IMR-90 (cell line): Measurements from ENCODE around the gene PABPN1. TPM values are rescaled to one million over a fixed set of nuclear protein-coding genes. Genes with fewer than 3 reads are reported as not detected.

Experiments used
- ATAC-seq: fragments of 200-7000 bp; cut with Tn5 transposase; 2 replicates; pipeline ENCODE4 v1.9.1; 2020; ENCODE audit warnings: low read depth, mild to moderate bottlenecking, moderate library complexity
- BruUV-seq: library from RNA; stranded (reverse); fragments of 400-500 nt; replicated peaks from 2 replicates; lab custom pipeline; 2021; lab: Mats Ljungman, UMichigan
- CTCF ChIA-PET: fragments of 300-600 bp; formaldehyde crosslinking; extraction: SDS; loops from one replicate; lab custom pipeline; 2021; ENCODE audit warnings: antibody characterized with exemption; lab: Yijun Ruan, JAX
- POLR2A ChIA-PET: fragments of 300-600 bp; sonication (Branson Sonifier 250); formaldehyde crosslinking; loops from one replicate; lab custom pipeline; 2022; ENCODE audit warnings: antibody characterized with exemption; ENCODE audit not compliant: unreplicated experiment; lab: Charles Lee
- DNase-seq: peaks from one replicate; pipeline ENCODE4 v3.0.0; 2013
- H2AFZ ChIP-seq: replicated peaks from 2 replicates; pipeline ENCODE3; 2013; ENCODE audit warnings: low read length, mild to moderate bottlenecking; ENCODE audit not compliant: poor library complexity
- H2AK5ac ChIP-seq: 2 replicates; pipeline ENCODE4 v1.6.1; 2013; ENCODE audit warnings: low read depth, low read length, inconsistent platforms
- H2AK9ac ChIP-seq: replicated peaks from 2 replicates; pipeline ENCODE3; 2013; ENCODE audit warnings: mild to moderate bottlenecking, low read depth, low read length, moderate library complexity; ENCODE audit not compliant: poor library complexity
- H2BK120ac ChIP-seq: 2 replicates; pipeline ENCODE4 v1.6.1; 2013; ENCODE audit warnings: low read depth, low read length, inconsistent platforms
- H2BK15ac ChIP-seq: 3 replicates; pipeline ENCODE4 v1.6.1; 2013; ENCODE audit warnings: low read depth, low read length, inconsistent platforms
- H2BK20ac ChIP-seq: 2 replicates; pipeline ENCODE4 v1.6.1; 2013; ENCODE audit warnings: low read depth, mild to moderate bottlenecking, inconsistent platforms, low read length, moderate library complexity
- H2BK5ac ChIP-seq: 2 replicates; pipeline ENCODE4 v1.6.1; 2013; ENCODE audit warnings: mild to moderate bottlenecking, low read depth, low read length, inconsistent platforms; ENCODE audit not compliant: poor library complexity, severe bottlenecking
- H3K14ac ChIP-seq: replicated peaks from 2 replicates; pipeline ENCODE4 v1.6.1; 2013; ENCODE audit warnings: low read depth, low read length, inconsistent platforms
- H3K18ac ChIP-seq: 2 replicates; pipeline ENCODE4 v1.6.1; 2013; ENCODE audit warnings: low read depth, low read length, control low read depth
- H3K23ac ChIP-seq: 2 replicates; pipeline ENCODE4 v1.6.1; 2013; ENCODE audit warnings: low read depth, low read length, inconsistent platforms
- H3K27ac ChIP-seq: 2 replicates; pipeline ENCODE4 v1.5.1; 2013; ENCODE audit warnings: mild to moderate bottlenecking, control low read depth, low read length; ENCODE audit not compliant: insufficient read depth
- H3K27me3 ChIP-seq: 2 replicates; pipeline ENCODE4 v1.6.1; 2013; ENCODE audit warnings: low read length; ENCODE audit not compliant: control insufficient read depth, insufficient read depth
- H3K36me3 ChIP-seq: 2 replicates; pipeline ENCODE4 v1.6.1; 2013; ENCODE audit warnings: low read length, mixed read lengths; ENCODE audit not compliant: control insufficient read depth, insufficient read depth
- H3K4ac ChIP-seq: 2 replicates; pipeline ENCODE4 v1.6.1; 2013; ENCODE audit warnings: low read depth, low read length, inconsistent platforms
- H3K4me1 ChIP-seq: 2 replicates; pipeline ENCODE4 v1.6.1; 2013; ENCODE audit warnings: low read length, mixed read lengths; ENCODE audit not compliant: control insufficient read depth, insufficient read depth
- H3K4me2 ChIP-seq: 2 replicates; pipeline ENCODE4 v1.6.1; 2013; ENCODE audit warnings: low read depth, mild to moderate bottlenecking, control low read depth, low read length, moderate library complexity
- H3K4me3 ChIP-seq: 2 replicates; pipeline ENCODE4 v1.5.1; 2013; ENCODE audit warnings: low read depth, mild to moderate bottlenecking, control low read depth, low read length, moderate library complexity; ENCODE audit not compliant: insufficient read depth
- H3K56ac ChIP-seq: 2 replicates; pipeline ENCODE4 v1.6.1; 2013; ENCODE audit warnings: low read length, inconsistent platforms; ENCODE audit not compliant: insufficient read depth; ENCODE audit errors: extremely low read depth
- H3K79me1 ChIP-seq, 2 experiments: 2 replicates each; pipeline ENCODE4 v1.6.1; 2013; ENCODE audit warnings: low read length in 2 of 2, inconsistent platforms in 1 of 2, low read depth in 1 of 2
- H3K9ac ChIP-seq: 2 replicates; pipeline ENCODE4 v1.6.1; 2013; ENCODE audit warnings: low read depth, low read length, control low read depth
- H3K9me1 ChIP-seq: 2 replicates; pipeline ENCODE4 v1.6.1; 2013; ENCODE audit warnings: low read length, inconsistent platforms; ENCODE audit not compliant: insufficient read depth
- H3K9me3 ChIP-seq: 2 replicates; pipeline ENCODE4 v1.6.1; 2013; ENCODE audit warnings: low read length; ENCODE audit not compliant: control insufficient read depth, insufficient read depth
- H4K20me1 ChIP-seq: 2 replicates; pipeline ENCODE4 v1.6.1; 2013; ENCODE audit warnings: low read length, inconsistent platforms; ENCODE audit not compliant: insufficient read depth
- H4K5ac ChIP-seq: 2 replicates; pipeline ENCODE4 v1.6.1; 2013; ENCODE audit warnings: mild to moderate bottlenecking, low read depth, low read length, control low read depth
- H4K8ac ChIP-seq, 2 experiments: 2 replicates each; pipeline ENCODE4 v1.6.1; 2013; ENCODE audit warnings: low read depth in 2 of 2, low read length in 2 of 2, control low read depth in 1 of 2, inconsistent platforms in 1 of 2
- H4K91ac ChIP-seq: 2 replicates; pipeline ENCODE4 v1.6.1; 2013; ENCODE audit warnings: low read depth, low read length, inconsistent platforms; ENCODE audit not compliant: insufficient read depth
- CEBPB ChIP-seq: IDR thresholded peaks from 2 replicates; pipeline ENCODE4 v1.6.1; 2012; ENCODE audit warnings: low read depth, low read length, improper control_type of control experiment
- FOS ChIP-seq: fragments of 150-350 bp; IDR thresholded peaks from 2 replicates; pipeline ENCODE4 v1.6.1; 2016; ENCODE audit warnings: low read depth, low read length
- MXI1 ChIP-seq: IDR thresholded peaks from 2 replicates; pipeline ENCODE4 v1.6.1; 2012; ENCODE audit warnings: low read depth, mild to moderate bottlenecking, low read length, moderate library complexity, borderline replicate concordance
- RAD21 ChIP-seq: IDR thresholded peaks from 2 replicates; pipeline ENCODE4 v1.6.1; 2012; ENCODE audit warnings: low read length, improper control_type of control experiment
- RFX5 ChIP-seq: IDR thresholded peaks from 2 replicates; pipeline ENCODE4 v1.8.0; 2012; ENCODE audit warnings: low read depth, mild to moderate bottlenecking, low read length, moderate library complexity
- WGBS, 2 experiments: methylation state at CpG; one replicate each; pipeline versions ENCODE4 v1.1.5 to v1.1.7; 2013; ENCODE audit warnings: missing lambda C conversion rate in 2 of 2; ENCODE audit not compliant: insufficient read length in 1 of 2; ENCODE audit errors: extremely low coverage in 2 of 2; 5-methylcytosine and 5-hydroxymethylcytosine counted together
- dilution Hi-C: fragments of 300-500 bp; cut with HindIII; formaldehyde crosslinking; loops from one replicate; pipeline ENCODE4 v1.14.3; 2018; ENCODE audit warnings: low sequenced_read_pairs; ENCODE audit not compliant: unreplicated experiment
- in situ Hi-C: fragments of 300-500 bp; cut with MboI; formaldehyde crosslinking; loops from 3 replicates; pipeline ENCODE4 v1.14.3; 2019; ENCODE audit warnings: low sequenced_read_pairs, inconsistent platforms, mixed read lengths
- intact Hi-C: fragments of 100-400 bp; cut with micrococcal nuclease; formaldehyde crosslinking; loops from 2 replicates; pipeline ENCODE4 v1.10.0; 2022
- polyA plus RNA-seq, 3 experiments: library from polyadenylated mRNA; depleted of rRNA; stranded (reverse); fragments of >200 nt; gene quantifications; 2 replicates each; pipeline ENCODE4 v1.2.3, GENCODE V29; 2012; ENCODE audit warnings: low replicate concordance in 1 of 3
- total RNA-seq: library from RNA; depleted of rRNA; stranded (reverse); fragments of >200 nt; gene quantifications from 2 replicates; pipeline ENCODE4 v1.2.3, GENCODE V29; 2012
- TF ChIP-seq, protein P1 (sequence below): fragments of 150-350 bp; IDR thresholded peaks from 2 replicates; pipeline ENCODE4 v1.6.1; 2016; ENCODE audit warnings: low read depth, mild to moderate bottlenecking, low read length, moderate library complexity, borderline replicate concordance

PABPN1 gene
- total and polyA plus RNA-seq, 2 of the 4 experiments (the other 2 are of a cell fraction): 104 to 211 TPM

DNA sequence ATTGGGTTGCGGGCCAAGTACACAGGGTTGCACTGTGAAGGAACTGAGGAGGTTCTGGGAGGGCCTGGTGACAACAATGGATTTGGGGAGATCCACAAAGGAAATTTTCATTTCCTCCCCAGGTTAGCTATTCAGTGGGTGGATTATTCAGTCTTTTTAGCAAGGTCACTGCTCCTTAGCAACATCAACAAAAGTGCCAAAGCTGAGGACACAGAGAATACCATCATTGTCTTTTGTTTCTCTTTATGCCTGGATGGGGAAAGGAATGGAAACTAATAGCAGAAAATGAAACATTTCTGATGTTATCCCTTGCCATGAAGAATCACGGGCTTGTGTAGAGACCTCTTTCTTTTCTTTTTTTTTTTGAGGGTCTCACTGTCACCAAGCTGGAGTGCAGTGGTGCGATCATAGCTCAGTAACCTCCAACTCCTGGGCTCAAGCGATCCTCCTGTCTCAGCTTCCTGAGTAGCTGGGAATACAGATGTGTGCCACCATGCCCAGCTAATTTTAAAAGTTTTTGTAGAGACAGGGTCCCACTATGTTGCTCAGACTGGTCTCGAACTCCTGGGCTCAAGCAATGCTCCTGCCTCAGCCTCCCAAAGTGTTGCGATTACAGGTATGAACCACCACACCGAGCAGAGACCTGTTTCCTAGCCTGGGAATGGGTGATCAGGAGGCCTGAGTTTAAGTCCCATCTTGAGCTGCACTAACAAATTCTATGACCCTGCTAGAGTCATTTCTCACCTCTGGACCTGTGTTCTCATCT lies 25.1 kb upstream of the PABPN1 start:
- ChIA-PET POLR2A (no interaction called here), CTCF (interaction anchor here (0.6 kb wide), 1 partner anchor 1038 kb away, joined by 3 read pairs; no protein-coding TSS in a partner anchor)
- Histone ChIP-seq H2BK5ac (no peak overlapping the region), H3K9ac (no peak overlapping the region), H2BK15ac (no peak overlapping the region), H3K4me3 (no peak overlapping the region), H3K23ac (no peak overlapping the region), H2BK120ac (no peak overlapping the region), H3K14ac (no peak overlapping the region), H4K8ac (no peak overlapping the region), H3K4me2 (no peak overlapping the region), H4K91ac (no peak overlapping the region), H2AK5ac (no peak overlapping the region), H3K9me1 (no peaks in the 10 kb centered on the region), H2AFZ (no peak overlapping the region), H3K9me3 (no peaks in the 10 kb centered on the region), H3K79me1 (peaks cover 7 to 12% of the 10 kb centered on the region in 2 experiments; a peak in 3 of 4 replicates), H3K4me1 (peaks cover 2% of the 10 kb centered on the region), H3K4ac (no peak overlapping the region), H4K20me1 (peaks cover under 1% of the 10 kb centered on the region; the same call in 1 of the 2 replicates), H3K27me3 (peaks cover 3% of the 10 kb centered on the region; the same call in 1 of the 2 replicates), H3K27ac (no peak overlapping the region), H2BK20ac (no peak overlapping the region), H2AK9ac (no peak overlapping the region), H3K18ac (no peak overlapping the region), H3K56ac (no peak overlapping the region), H3K36me3 (no peaks in the 10 kb centered on the region), H4K5ac (no peak overlapping the region)
- no TSS peak for BruUV-seq
- no peak for ATAC-seq
- in situ Hi-C loops (no loop called here), intact Hi-C loops (loop anchor here (5.0 kb wide), 1 partner anchor 109 kb away; no protein-coding TSS in a partner anchor), dilution Hi-C loops (no loop called here)
- WGBS, 2 experiments: 92% methylated on average over 4 of the region's 7 CpGs; no CpG with 5 or more reads in 1 of the 2 experiments
- no peak for DNase-seq
- TF ChIP-seq, protein P1, sequence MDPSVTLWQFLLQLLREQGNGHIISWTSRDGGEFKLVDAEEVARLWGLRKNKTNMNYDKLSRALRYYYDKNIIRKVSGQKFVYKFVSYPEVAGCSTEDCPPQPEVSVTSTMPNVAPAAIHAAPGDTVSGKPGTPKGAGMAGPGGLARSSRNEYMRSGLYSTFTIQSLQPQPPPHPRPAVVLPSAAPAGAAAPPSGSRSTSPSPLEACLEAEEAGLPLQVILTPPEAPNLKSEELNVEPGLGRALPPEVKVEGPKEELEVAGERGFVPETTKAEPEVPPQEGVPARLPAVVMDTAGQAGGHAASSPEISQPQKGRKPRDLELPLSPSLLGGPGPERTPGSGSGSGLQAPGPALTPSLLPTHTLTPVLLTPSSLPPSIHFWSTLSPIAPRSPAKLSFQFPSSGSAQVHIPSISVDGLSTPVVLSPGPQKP: no peak
- TF ChIP-seq RAD21 (no peak), CEBPB (no peak), FOS (no peak), RFX5 (no peak), MXI1 (no peak)
